Endothelial cell of umbilical vein (primary cell): ENCODE data around the gene MIF4GD. TPM values are rescaled to one million over a fixed set of nuclear protein-coding genes. Genes with fewer than 3 reads are reported as not detected.

Experiments used
- BruUV-seq: library from RNA; stranded (reverse); fragments of 400-500 nt; replicated peaks from 2 replicates; lab custom pipeline; 2021; lab: Mats Ljungman, UMichigan
- CTCF ChIA-PET: fragments of 300-600, 350-600 bp; sonication (Branson Sonifier 250); formaldehyde crosslinking; loops from one replicate; lab custom pipeline; 2021; ENCODE audit warnings: antibody characterized with exemption, inconsistent platforms; lab: Charles Lee
- POLR2A ChIA-PET: fragments of 300-600, 350-600 bp; sonication (Branson Sonifier 250); formaldehyde crosslinking; loops from one replicate; lab custom pipeline; 2021; ENCODE audit warnings: antibody characterized with exemption, inconsistent platforms; lab: Charles Lee
- DNase-seq: peaks from one replicate; pipeline ENCODE4 v3.0.0-alpha.2; 2011; ENCODE audit warnings: low read depth, low spot score
- FAIRE-seq: peaks from 2 replicates; lab custom pipeline; 2011; peaks lifted over from hg19 to GRCh38; lab: Jason Lieb, UNC
- H2AFZ ChIP-seq: 2 replicates; pipeline ENCODE4 v1.6.0; 2012; ENCODE audit warnings: low read depth, low read length, control low read depth, inconsistent platforms
- H3K27ac ChIP-seq: 2 replicates; pipeline ENCODE4 v1.5.1; 2011; ENCODE audit warnings: low read depth, mild to moderate bottlenecking, control low read depth, low read length, moderate library complexity; ENCODE audit not compliant: insufficient read depth
- H3K27me3 ChIP-seq, 2 experiments: 2 replicates each; pipeline versions ENCODE4 v1.6.0 to v1.6.1; 2011; ENCODE audit warnings: low read length in 2 of 2, mixed read lengths in 1 of 2; ENCODE audit not compliant: control insufficient read depth in 2 of 2, insufficient read depth in 2 of 2
- H3K36me3 ChIP-seq, 2 experiments: 2 replicates in 1 of 2; 3 replicates in 1 of 2; pipeline ENCODE4 v1.5.1; 2011; ENCODE audit warnings: low read length in 2 of 2, mild to moderate bottlenecking in 1 of 2, moderate library complexity in 1 of 2; ENCODE audit not compliant: control insufficient read depth in 2 of 2, insufficient read depth in 2 of 2; ENCODE audit errors: extremely low read depth in 1 of 2
- H3K4me1 ChIP-seq: 3 replicates; pipeline ENCODE4 v1.5.1; 2011; ENCODE audit warnings: mild to moderate bottlenecking, low read length; ENCODE audit not compliant: control insufficient read depth, insufficient read depth; ENCODE audit errors: extremely low read depth
- H3K4me2 ChIP-seq: 2 replicates; pipeline ENCODE4 v1.6.1; 2011; ENCODE audit warnings: low read length, control low read depth, mixed read lengths; ENCODE audit not compliant: insufficient read depth
- H3K4me3 ChIP-seq, 3 experiments: fragments of 200-600 bp in 1 of 3; sonication (generic), shearing (Covaris generic) in 1 of 3; replicated peaks in 1 of 3; 2 replicates each; pipeline ENCODE4 v1.5.1; 2011 to 2016; ENCODE audit warnings: control low read depth in 3 of 3, low read length in 3 of 3, mild to moderate bottlenecking in 2 of 3, inconsistent platforms in 1 of 3, low read depth in 1 of 3, moderate library complexity in 1 of 3; ENCODE audit not compliant: insufficient read depth in 1 of 3
- H3K79me2 ChIP-seq: 2 replicates; pipeline ENCODE4 v1.6.0; 2012; ENCODE audit warnings: low read length, inconsistent platforms; ENCODE audit not compliant: control insufficient read depth, insufficient read depth
- H3K9ac ChIP-seq: replicated peaks from 2 replicates; pipeline ENCODE3; 2011; ENCODE audit warnings: low read length, control low read depth; ENCODE audit not compliant: insufficient read depth; ENCODE audit errors: extremely low read depth
- H3K9me1 ChIP-seq: replicated peaks from 3 replicates; pipeline ENCODE4 v1.6.0; 2011; ENCODE audit warnings: mild to moderate bottlenecking, low read length; ENCODE audit not compliant: control insufficient read depth, insufficient read depth; ENCODE audit errors: extremely low read depth
- H3K9me3 ChIP-seq: replicated peaks from 2 replicates; pipeline ENCODE4 v1.5.1; 2012; ENCODE audit warnings: low read length, inconsistent platforms; ENCODE audit not compliant: control insufficient read depth, insufficient read depth
- H4K20me1 ChIP-seq: replicated peaks from 2 replicates; pipeline ENCODE3; 2011; ENCODE audit warnings: mild to moderate bottlenecking, low read length; ENCODE audit not compliant: control insufficient read depth, insufficient read depth; ENCODE audit errors: extremely low read depth
- EZH2 ChIP-seq: IDR thresholded peaks from 2 replicates; pipeline ENCODE4 v1.6.1; 2012; ENCODE audit warnings: borderline replicate concordance, low read depth, mild to moderate bottlenecking, moderate library complexity, low read length, inconsistent platforms; ENCODE audit not compliant: severe bottlenecking
- FOS ChIP-seq: IDR thresholded peaks from 2 replicates; pipeline ENCODE4 v1.6.1; 2011; ENCODE audit warnings: mild to moderate bottlenecking, low read length, moderate library complexity, borderline replicate concordance; ENCODE audit not compliant: insufficient read depth
- GATA2 ChIP-seq: IDR thresholded peaks from 2 replicates; pipeline ENCODE4 v1.7.0; 2011; ENCODE audit warnings: low read depth, mild to moderate bottlenecking, moderate library complexity, mixed read lengths, low read length; ENCODE audit not compliant: insufficient read length, insufficient read depth
- JUN ChIP-seq: IDR thresholded peaks from 2 replicates; pipeline ENCODE4 v1.6.1; 2011; ENCODE audit warnings: borderline replicate concordance, low read depth; ENCODE audit not compliant: insufficient read length, insufficient read depth
- MYC ChIP-seq: IDR thresholded peaks from one replicate; pipeline ENCODE4 v1.6.1; 2011; ENCODE audit warnings: mild to moderate bottlenecking, low read depth, low read length
- POLR2A ChIP-seq: IDR thresholded peaks from 2 replicates; pipeline ENCODE4 v1.6.1; 2012; ENCODE audit warnings: low read depth, mild to moderate bottlenecking, control low read depth, low read length
- POLR2AphosphoS5 ChIP-seq: IDR thresholded peaks from 2 replicates; pipeline ENCODE4 v1.6.1; 2012; ENCODE audit warnings: low read depth, mild to moderate bottlenecking, control low read depth, low read length, moderate library complexity; ENCODE audit not compliant: insufficient read depth
- dilution Hi-C: fragments of 300-500 bp; cut with MboI; formaldehyde crosslinking; loops from one replicate; pipeline ENCODE4 v1.15.0; 2019; ENCODE audit warnings: low sequenced_read_pairs; ENCODE audit not compliant: extremely low pct_ligation_motif_present
- intact Hi-C: fragments of 100-400 bp; cut with micrococcal nuclease; formaldehyde crosslinking; loops from one replicate; pipeline ENCODE4 v1.10.0; 2022
- polyA plus RNA-seq, 4 experiments: library from polyadenylated mRNA; depleted of rRNA in 3 of 4; stranded (reverse) in 3 of 4; unstranded in 1 of 4; fragments of >200 nt; gene quantifications; 2 replicates each; pipeline versions ENCODE4 v1.2.1 to v1.2.3, GENCODE V29; 2011 to 2012; ENCODE audit warnings: missing spikeins in 1 of 4
- total RNA-seq: library from RNA; stranded (reverse); gene quantifications from 2 replicates; pipeline ENCODE4 v1.2.3, GENCODE V29; 2021
- TF ChIP-seq, protein P1 (sequence below): IDR thresholded peaks from 2 replicates; pipeline ENCODE4 v1.6.1; 2011; ENCODE audit not compliant: insufficient read depth, insufficient read length
- TF ChIP-seq, protein P2 (sequence below), 2 donors: IDR thresholded peaks; 1 replicate in 1 of 2; 2 replicates in 1 of 2; pipeline ENCODE4 v1.5.1; 2011; ENCODE audit warnings: low read length in 2 of 2, mild to moderate bottlenecking in 2 of 2, moderate library complexity in 2 of 2, control low read depth in 1 of 2, inconsistent platforms in 1 of 2, low read depth in 1 of 2; ENCODE audit not compliant: insufficient read depth in 1 of 2; ENCODE audit errors: extremely low read depth in 1 of 2

MIF4GD gene
- total and polyA plus RNA-seq, 2 donors (not counting 3 experiments of a cell fraction or from before 2014, with no cell fraction given): 12.4 to 35.7 TPM

DNA sequence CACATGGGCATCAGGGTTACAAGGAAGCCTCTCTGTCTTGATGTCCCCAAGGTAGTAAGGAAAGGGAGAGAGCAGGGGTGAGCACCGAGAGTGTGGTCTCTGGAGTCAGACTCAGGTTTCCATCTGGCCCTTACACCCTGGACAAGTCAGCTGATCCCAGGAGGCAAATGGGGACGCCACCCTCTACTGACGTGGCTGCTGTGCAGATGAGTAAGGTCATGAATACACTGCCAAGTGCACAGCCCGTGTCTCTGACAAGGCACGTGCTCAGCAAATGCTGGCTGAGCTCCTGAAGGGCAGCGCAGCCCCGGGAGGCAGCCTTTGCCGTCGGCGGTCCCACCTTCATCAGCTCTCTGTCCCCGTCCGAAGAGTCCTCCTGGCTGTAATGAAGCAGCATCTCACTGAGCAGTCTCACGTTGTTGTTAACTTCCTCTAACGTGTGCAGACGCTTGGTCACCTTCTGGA, 29.0 kb downstream of the MIF4GD start:
- FAIRE-seq: no peak
- ChIA-PET CTCF (interaction anchor here (0.9 to 7.6 kb wide), 6 partner anchors 8 to 170 kb away, joined by 3 to 91 read pairs (median 4); partner anchors contain the start of gene MIF4GD), POLR2A (interaction anchor here (0.5 kb wide), 1 partner anchor 169 kb away, joined by 3 read pairs; no protein-coding TSS in a partner anchor)
- intact Hi-C loops: loop anchor here (2.0 kb wide), 1 partner anchor 163 kb away; the partner anchor contains the start of gene GRB2
- Histone ChIP-seq H3K9ac (no peak overlapping the region), H3K27me3 (no peaks in the 10 kb centered on the region), H3K4me1 (no peaks in the 10 kb centered on the region), H3K27ac (no peak overlapping the region), H3K9me1 (no peaks in the 10 kb centered on the region), H3K4me3 (no peak overlapping the region), H3K79me2 (no peaks in the 10 kb centered on the region), H3K9me3 (no peaks in the 10 kb centered on the region), H3K4me2 (no peak overlapping the region), H3K36me3 (peaks cover 5 to 67% of the 10 kb centered on the region in 2 experiments), H4K20me1 (no peaks in the 10 kb centered on the region), H2AFZ (no peak overlapping the region)
- no peak for DNase-seq
- dilution Hi-C loops: no loop called here
- TF ChIP-seq POLR2AphosphoS5 (no peak), GATA2 (no peak), FOS (no peak), EZH2 (no peak), JUN (no peak), MYC (no peak), POLR2A (no peak)
- TF ChIP-seq, protein P1, sequence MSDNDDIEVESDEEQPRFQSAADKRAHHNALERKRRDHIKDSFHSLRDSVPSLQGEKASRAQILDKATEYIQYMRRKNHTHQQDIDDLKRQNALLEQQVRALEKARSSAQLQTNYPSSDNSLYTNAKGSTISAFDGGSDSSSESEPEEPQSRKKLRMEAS: no peak
- TF ChIP-seq, protein P2, sequence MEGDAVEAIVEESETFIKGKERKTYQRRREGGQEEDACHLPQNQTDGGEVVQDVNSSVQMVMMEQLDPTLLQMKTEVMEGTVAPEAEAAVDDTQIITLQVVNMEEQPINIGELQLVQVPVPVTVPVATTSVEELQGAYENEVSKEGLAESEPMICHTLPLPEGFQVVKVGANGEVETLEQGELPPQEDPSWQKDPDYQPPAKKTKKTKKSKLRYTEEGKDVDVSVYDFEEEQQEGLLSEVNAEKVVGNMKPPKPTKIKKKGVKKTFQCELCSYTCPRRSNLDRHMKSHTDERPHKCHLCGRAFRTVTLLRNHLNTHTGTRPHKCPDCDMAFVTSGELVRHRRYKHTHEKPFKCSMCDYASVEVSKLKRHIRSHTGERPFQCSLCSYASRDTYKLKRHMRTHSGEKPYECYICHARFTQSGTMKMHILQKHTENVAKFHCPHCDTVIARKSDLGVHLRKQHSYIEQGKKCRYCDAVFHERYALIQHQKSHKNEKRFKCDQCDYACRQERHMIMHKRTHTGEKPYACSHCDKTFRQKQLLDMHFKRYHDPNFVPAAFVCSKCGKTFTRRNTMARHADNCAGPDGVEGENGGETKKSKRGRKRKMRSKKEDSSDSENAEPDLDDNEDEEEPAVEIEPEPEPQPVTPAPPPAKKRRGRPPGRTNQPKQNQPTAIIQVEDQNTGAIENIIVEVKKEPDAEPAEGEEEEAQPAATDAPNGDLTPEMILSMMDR (IDR thresholded peaks at IDR 0.05; ENCODE audit: extremely low read depth in 1 of 2, insufficient read depth in 1 of 2, low read depth in 1 of 2, low read length in 2 of 2): no peak
- no TSS peak for BruUV-seq
